SU-DHL-6 (cell line): Measurements from ENCODE around the gene TGFB1.

Source experiments
- H2AFZ ChIP-seq: fragments of 200-600 bp; sonication (generic); 2 replicates; pipeline ENCODE4 v1.6.1; 2014; ENCODE audit warnings: low read depth, mild to moderate bottlenecking, moderate library complexity, mixed read lengths, antibody characterized with exemption, low read length; ENCODE audit not compliant: severe bottlenecking
- H3F3A ChIP-seq: fragments of 200-600 bp; shearing (Covaris generic); 2 replicates; pipeline ENCODE4 v1.6.0; 2016; ENCODE audit warnings: antibody characterized with exemption, mild to moderate bottlenecking; ENCODE audit not compliant: insufficient read depth
- H3K27ac ChIP-seq: fragments of 200-600 bp; sonication (generic); 2 replicates; pipeline ENCODE4 v1.5.1; 2016; ENCODE audit warnings: low read depth, mild to moderate bottlenecking, low read length, moderate library complexity, mixed read lengths
- H3K27me3 ChIP-seq: fragments of 200-600 bp; sonication (generic), shearing (Covaris generic); 2 replicates; pipeline ENCODE4 v1.6.0; 2014; ENCODE audit warnings: mild to moderate bottlenecking, low read length
- H3K36me3 ChIP-seq: fragments of 200-600 bp; sonication (generic); 2 replicates; pipeline ENCODE4 v1.6.1; 2014; ENCODE audit warnings: mild to moderate bottlenecking, low read length, mixed read lengths
- H3K4me2 ChIP-seq: fragments of 300-600, 200-600 bp; shearing (Covaris generic), sonication (generic); 2 replicates; pipeline ENCODE4 v1.6.0; 2014; ENCODE audit warnings: low read length, low read depth, mild to moderate bottlenecking; ENCODE audit not compliant: poor library complexity, severe bottlenecking
- H3K4me3 ChIP-seq: fragments of 200-600 bp; sonication (generic); 2 replicates; pipeline ENCODE4 v1.5.1; 2014; ENCODE audit warnings: antibody characterized with exemption, low read length, mild to moderate bottlenecking, mixed read lengths; ENCODE audit not compliant: insufficient read depth, poor library complexity, severe bottlenecking
- H3K79me2 ChIP-seq: fragments of 200-600 bp; sonication (generic); 2 replicates; pipeline ENCODE4 v1.6.1; 2014; ENCODE audit warnings: mild to moderate bottlenecking, low read length, moderate library complexity; ENCODE audit not compliant: insufficient read depth
- H3K9ac ChIP-seq: fragments of 200-600 bp; sonication (generic); 2 replicates; pipeline ENCODE4 v1.7.0; 2014; ENCODE audit warnings: mild to moderate bottlenecking, low read length
- H3K9me2 ChIP-seq: fragments of 200-600 bp; sonication (generic); replicated peaks from 2 replicates; pipeline ENCODE4 v1.6.1; 2014; ENCODE audit warnings: low read length; ENCODE audit not compliant: insufficient read depth
- H3K9me3 ChIP-seq: fragments of 200-600 bp; sonication (generic); 2 replicates; pipeline ENCODE4 v1.6.1; 2014; ENCODE audit warnings: low read length, mixed read lengths; ENCODE audit not compliant: insufficient read depth
- H4K20me1 ChIP-seq: fragments of 200-600 bp; sonication (generic); 2 replicates; pipeline ENCODE4 v1.6.1; 2014; ENCODE audit warnings: low read depth, mild to moderate bottlenecking, antibody characterized with exemption, low read length, moderate library complexity, mixed read lengths
- CTCF ChIP-seq: fragments of 200-600 bp; sonication (generic); IDR thresholded peaks from one replicate; pipeline ENCODE4 v1.5.1; 2017; ENCODE audit warnings: antibody characterized with exemption, mild to moderate bottlenecking, low read length, moderate library complexity; ENCODE audit not compliant: insufficient read depth, poor library complexity, severe bottlenecking
- EZH2phosphoT487 ChIP-seq: fragments of 200-600 bp; sonication (generic), shearing (Covaris generic); conservative IDR thresholded peaks from 2 replicates; pipeline ENCODE4 v1.6.1; 2018; ENCODE audit warnings: mild to moderate bottlenecking, antibody characterized with exemption, low read length, moderate library complexity, mixed read lengths

Gene TGFB1

GRCh38 chr19:41332000-41332399 is 21.7 kb downstream of the TGFB1 start:
- Histone ChIP-seq H3K79me2 (no peaks in the 10 kb centered on the region; the same call in 1 of the 2 replicates), H3K4me3 (no peak overlapping the region), H3K27ac (no peak overlapping the region), H3F3A (peaks cover 18% of the 10 kb centered on the region), H4K20me1 (no peaks in the 10 kb centered on the region), H3K9ac (no peak overlapping the region), H3K9me3 (no peaks in the 10 kb centered on the region), H2AFZ (no peak overlapping the region), H3K9me2 (no peaks in the 10 kb centered on the region), H3K27me3 (no peaks in the 10 kb centered on the region), H3K36me3 (peaks cover 4% of the 10 kb centered on the region; the same call in 1 of the 2 replicates), H3K4me2 (no peak overlapping the region)
- no peak for TF ChIP-seq CTCF

- Histone ChIP-seq H3K9ac (no peak overlapping the region), H4K20me1 (no peaks in the 10 kb centered on the region)
Measured at GRCh38 chr19:41330946-41331678, 22.6 kb downstream of the TGFB1 start.

GRCh38 chr19:41330481-41330880 is 23.2 kb downstream of the TGFB1 start:
- H3K4me3 ChIP-seq, result no peak overlapping the region
- no peaks in the 10 kb centered on the region for H4K20me1 ChIP-seq
- H3K36me3 ChIP-seq, result peaks cover 4% of the 10 kb centered on the region; the same call in 1 of the 2 replicates
- TF ChIP-seq CTCF (no peak), EZH2phosphoT487 (no peak)
- H3F3A ChIP-seq, result peaks cover 22% of the 10 kb centered on the region
- H3K9me2 ChIP-seq, result no peaks in the 10 kb centered on the region
- H3K4me2 ChIP-seq, result no peak overlapping the region
- no peak overlapping the region for H2AFZ ChIP-seq
- H3K27me3 ChIP-seq, result no peaks in the 10 kb centered on the region
- H3K9me3 ChIP-seq, result no peaks in the 10 kb centered on the region
- H3K9ac ChIP-seq, result no peak overlapping the region
- no peak overlapping the region for H3K27ac ChIP-seq
- no peaks in the 10 kb centered on the region for H3K79me2 ChIP-seq

More at GRCh38 chr19:41330946-41331678, 22.6 kb downstream of the TGFB1 start:
- Histone ChIP-seq H3K9me3 (no peaks in the 10 kb centered on the region), H3K4me3 (no peak overlapping the region), H3K9me2 (no peaks in the 10 kb centered on the region), H3K4me2 (no peak overlapping the region), H3F3A (peaks cover 22% of the 10 kb centered on the region), H3K36me3 (peaks cover 4% of the 10 kb centered on the region; the same call in 1 of the 2 replicates), H3K79me2 (no peaks in the 10 kb centered on the region), H3K27me3 (no peaks in the 10 kb centered on the region), H3K27ac (no peak overlapping the region), H2AFZ (no peak overlapping the region)
- TF ChIP-seq EZH2phosphoT487, result no peak
- TF ChIP-seq CTCF, result no peak
